B cell (primary cell): ENCODE measurements around the gene ITSN1. TPM values are rescaled to one million over a fixed set of nuclear protein-coding genes. Genes with fewer than 3 reads are reported as not detected.

Experiments used
- ATAC-seq: fragments of 200-7000 bp; cut with Tn5 transposase; one replicate; pipeline ENCODE4 v1.10.0; 2021; ENCODE audit warnings: low read depth, mild to moderate bottlenecking, moderate number of reproducible peaks, moderate library complexity
- CTCF ChIA-PET: fragments of 350-600 bp; sonication (Branson Sonifier 250); formaldehyde crosslinking; loops from one replicate; lab custom pipeline; 2021; ENCODE audit warnings: antibody characterized with exemption, inconsistent platforms; lab: Charles Lee
- POLR2A ChIA-PET: fragments of 350-600 bp; sonication (Branson Sonifier 250); formaldehyde crosslinking; loops from one replicate; lab custom pipeline; 2021; ENCODE audit warnings: antibody characterized with exemption; lab: Charles Lee
- DNase-seq: peaks from one replicate; pipeline ENCODE4 v3.0.0; 2013
- H2AFZ ChIP-seq: 2 replicates; pipeline ENCODE4 v1.6.1; 2012; ENCODE audit warnings: mild to moderate bottlenecking, low read depth, low read length; ENCODE audit not compliant: insufficient read depth, poor library complexity, severe bottlenecking
- H3K27ac ChIP-seq, 2 donors: 1 replicate in 1 of 2; 2 replicates in 1 of 2; pipeline ENCODE4 v1.5.1; 2012 to 2013; ENCODE audit warnings: low read length in 2 of 2, mild to moderate bottlenecking in 2 of 2, moderate library complexity in 1 of 2
- H3K27me3 ChIP-seq, 4 experiments: fragments of 200-600 bp in 1 of 4; sonication (generic) in 1 of 4; replicated peaks in 1 of 4; 1 replicate in 2 of 4; 2 replicates in 2 of 4; pipeline versions ENCODE4 v1.6.1 to v1.7.0; 2013 to 2016; ENCODE audit warnings: low read length in 3 of 4, mild to moderate bottlenecking in 2 of 4, mixed read lengths in 1 of 4, moderate library complexity in 1 of 4; ENCODE audit not compliant: insufficient read depth in 4 of 4, control insufficient read depth in 3 of 4; ENCODE audit errors: control extremely low read depth in 1 of 4
- H3K36me3 ChIP-seq, 2 experiments: replicated peaks in 1 of 2; 1 replicate in 1 of 2; 2 replicates in 1 of 2; pipeline versions ENCODE4 v1.6.1 to v1.7.1; 2013; ENCODE audit warnings: low read length in 1 of 2; ENCODE audit not compliant: insufficient read depth in 2 of 2, control insufficient read depth in 1 of 2; ENCODE audit errors: control extremely low read depth in 1 of 2, extremely low read depth in 1 of 2
- H3K4me1 ChIP-seq, 2 donors: fragments of 200-600 bp in 1 of 2; sonication (generic) in 1 of 2; 1 replicate in 1 of 2; 2 replicates in 1 of 2; pipeline versions ENCODE4 v1.5.1 to v1.6.1; 2013 to 2017; ENCODE audit warnings: low read length in 2 of 2; ENCODE audit not compliant: control insufficient read depth in 2 of 2, insufficient read depth in 2 of 2
- H3K4me2 ChIP-seq: replicated peaks from 2 replicates; pipeline ENCODE3; 2012; ENCODE audit warnings: mild to moderate bottlenecking, low read depth, low read length; ENCODE audit not compliant: poor library complexity, severe bottlenecking
- H3K4me3 ChIP-seq, 5 experiments: fragments of 200-600 bp in 1 of 5; sonication (generic) in 1 of 5; 1 replicate in 3 of 5; 2 replicates in 2 of 5; pipeline versions ENCODE4 v1.5.1 to v1.7.0; 2011 to 2016; ENCODE audit warnings: low read length in 4 of 5, mild to moderate bottlenecking in 4 of 5, low read depth in 2 of 5, control low read depth in 1 of 5, moderate library complexity in 1 of 5; ENCODE audit not compliant: insufficient read depth in 1 of 5; ENCODE audit errors: control extremely low read depth in 1 of 5, extremely low read depth in 1 of 5
- H3K79me2 ChIP-seq: fragments of 200-600 bp; sonication (generic); one replicate; pipeline ENCODE4 v1.6.0; 2016; ENCODE audit warnings: low read length; ENCODE audit not compliant: control insufficient read depth, insufficient read depth
- H3K9ac ChIP-seq: fragments of 200-600 bp; sonication (generic); 2 replicates; pipeline ENCODE4 v1.6.1; 2017; ENCODE audit warnings: mild to moderate bottlenecking, low read length, moderate library complexity
- H3K9me3 ChIP-seq, 3 donors: one replicate each; pipeline versions ENCODE4 v1.6.1 to v1.7.1; 2013; ENCODE audit warnings: low read length in 2 of 3; ENCODE audit not compliant: control insufficient read depth in 2 of 3, insufficient read depth in 1 of 3; ENCODE audit errors: control extremely low read depth in 1 of 3
- H4K20me1 ChIP-seq: 2 replicates; pipeline ENCODE4 v1.6.0; 2012; ENCODE audit warnings: mild to moderate bottlenecking, low read length; ENCODE audit not compliant: insufficient read depth, control insufficient read depth, poor library complexity, severe bottlenecking
- H3K27ac Mint-ChIP-seq: one replicate; pipeline ENCODE4 v1.8.0; 2021; ENCODE audit warnings: mixed read lengths
- H3K27me3 Mint-ChIP-seq: one replicate; pipeline ENCODE4 v1.8.0; 2021; ENCODE audit warnings: mixed read lengths
- H3K4me1 Mint-ChIP-seq: one replicate; pipeline ENCODE4 v1.8.0; 2021; ENCODE audit warnings: mixed read lengths
- H3K4me3 Mint-ChIP-seq: one replicate; pipeline ENCODE4 v1.8.0; 2021; ENCODE audit warnings: mixed read lengths
- H3K9me3 Mint-ChIP-seq: one replicate; pipeline ENCODE4 v1.8.0; 2022; ENCODE audit warnings: mixed read lengths; ENCODE audit not compliant: insufficient read depth
- CTCF ChIP-seq: fragments of 200-600 bp; IDR thresholded peaks from one replicate; pipeline ENCODE4 v1.8.0; 2022; ENCODE audit warnings: antibody characterized with exemption, mild to moderate bottlenecking
- EZH2 ChIP-seq: IDR thresholded peaks from 2 replicates; pipeline ENCODE4 v1.6.1; 2012; ENCODE audit warnings: borderline replicate concordance, low read depth, mild to moderate bottlenecking, moderate library complexity, low read length; ENCODE audit not compliant: insufficient read depth, poor library complexity, severe bottlenecking
- WGBS: methylation state at CpG from one replicate; pipeline ENCODE4 v1.1.5; 2013; ENCODE audit warnings: missing lambda C conversion rate; ENCODE audit not compliant: insufficient coverage; 5-methylcytosine and 5-hydroxymethylcytosine counted together
- intact Hi-C: fragments of 100-400 bp; cut with micrococcal nuclease; formaldehyde crosslinking; loops from one replicate; pipeline ENCODE4 v1.10.0; 2022
- polyA plus RNA-seq: library from polyadenylated mRNA; depleted of rRNA; stranded (reverse); fragments of >200 nt; gene quantifications from 2 replicates; pipeline ENCODE4 v1.2.3, GENCODE V29; 2012
- total RNA-seq, 2 donors: library from RNA; stranded (reverse); fragments of 120-200 nt in 1 of 2; gene quantifications; 1 replicate in 1 of 2; 2 replicates in 1 of 2; pipeline versions ENCODE4 v1.2.3 to v1.2.4, GENCODE V29; 2013 to 2022

Gene ITSN1
- total and polyA plus RNA-seq, 2 donors (not counting 1 experiment from before 2014, with no cell fraction given) = 0.31 to 2.4 TPM

- H3K27me3 ChIP-seq = peaks cover 0 to 12% (median 3%) of the 10 kb centered on the region in 4 experiments
- WGBS = 100% methylated on average over 3 of the region's 5 CpGs
- POLR2A ChIA-PET = no interaction called here
- H3K27ac Mint-ChIP-seq = no peak overlapping the region
- H3K4me1 ChIP-seq = peaks cover 5 to 13% of the 10 kb centered on the region in 2 donors
- no peak overlapping the region for H3K4me2 ChIP-seq
- DNase-seq = no peak
- no peak for ATAC-seq
- H3K9ac ChIP-seq = no peak overlapping the region
- intact Hi-C loops = no loop called here
- H4K20me1 ChIP-seq = no peaks in the 10 kb centered on the region
- no peak for TF ChIP-seq CTCF
- no peak for TF ChIP-seq EZH2
- no peak overlapping the region for H3K27ac ChIP-seq
- H3K9me3 ChIP-seq = peaks cover 0 to 7% (median 0%) of the 10 kb centered on the region in 3 donors
- H3K27me3 Mint-ChIP-seq = peaks cover 18% of the 10 kb centered on the region
- no peaks in the 10 kb centered on the region for H3K9me3 Mint-ChIP-seq
- H3K79me2 ChIP-seq = no peaks in the 10 kb centered on the region
- H3K4me1 Mint-ChIP-seq = peaks cover 11% of the 10 kb centered on the region
- peaks cover 0 to 35% of the 10 kb centered on the region in 2 experiments for H3K36me3 ChIP-seq
- CTCF ChIA-PET = interaction anchor here (1.6 kb wide), 1 partner anchor 25 kb away, joined by 5 read pairs; no protein-coding TSS in a partner anchor
- H3K4me3 ChIP-seq = no peak overlapping the region
- H3K4me3 Mint-ChIP-seq = no peak overlapping the region
- no peak overlapping the region for H2AFZ ChIP-seq
Observed at GRCh38 chr21:33899199-33899598, 256.9 kb downstream of the ITSN1 start.

- peaks cover 0 to 3% of the 10 kb centered on the region in 2 donors for H3K4me1 ChIP-seq
- peaks cover 0 to 57% of the 10 kb centered on the region in 2 experiments for H3K36me3 ChIP-seq
- H3K4me2 ChIP-seq = no peak overlapping the region
- peak; percentile 31 for ATAC-seq
- H3K4me3 ChIP-seq = no peak overlapping the region
- no peaks in the 10 kb centered on the region for H3K79me2 ChIP-seq
- 94% methylated on average over 8 of the region's 13 CpGs for WGBS
- TF ChIP-seq EZH2 (no peak), CTCF (no peak)
- intact Hi-C loops = no loop called here
- H4K20me1 ChIP-seq = no peaks in the 10 kb centered on the region
- ChIA-PET POLR2A (no interaction called here), CTCF (interaction anchor here (0.6 kb wide), 1 partner anchor 446 kb away, joined by 3 read pairs; no protein-coding TSS in a partner anchor)
- H3K9me3 ChIP-seq = no peaks in the 10 kb centered on the region
- H3K4me1 Mint-ChIP-seq = peaks cover 3% of the 10 kb centered on the region
- no peak overlapping the region for H2AFZ ChIP-seq
- no peak overlapping the region for H3K27ac ChIP-seq
- no peak overlapping the region for H3K27ac Mint-ChIP-seq
- H3K27me3 ChIP-seq = no peaks in the 10 kb centered on the region
- peaks cover 3% of the 10 kb centered on the region for H3K27me3 Mint-ChIP-seq
- DNase-seq = no peak
- H3K9me3 Mint-ChIP-seq = no peaks in the 10 kb centered on the region
- no peak overlapping the region for H3K9ac ChIP-seq
- no peak overlapping the region for H3K4me3 Mint-ChIP-seq
Observed at GRCh38 chr21:33901412-33902288, 259.3 kb downstream of the ITSN1 start.
